Measurements from ENCODE around the gene PRIMPOL.
A peak's percentile ranks its signal among the peaks of the same experiment; 100 is the strongest.

The PRIMPOL gene

GRCh38 chr4:184680698-184681097 lies 31.2 kb downstream of the PRIMPOL start:
- DNase-seq (ENCODE audit: low read depth) = no peak
- H3K4me3 ChIP-seq (ENCODE audit: low read depth, low read length) = no peak overlapping the region
- in situ Hi-C loops (cut with HindIII; ENCODE audit: low sequenced_read_pairs) = no loop called here
- TF ChIP-seq CTCF (IDR thresholded peaks at IDR 0.05; ENCODE audit: low read depth, low read length, missing control alignments) = no peak

- DNase-seq (ENCODE audit: low read depth) = no peak
- no peak overlapping the region for H3K4me3 ChIP-seq (ENCODE audit: low read depth, low read length)
- in situ Hi-C loops (cut with HindIII; ENCODE audit: low sequenced_read_pairs) = no loop called here
- no peak for TF ChIP-seq CTCF (IDR thresholded peaks at IDR 0.05; ENCODE audit: low read depth, low read length, missing control alignments)
Observed at GRCh38 chr4:184681916-184682315, 32.4 kb downstream of the PRIMPOL start.

- no peak for DNase-seq (ENCODE audit: low read depth)
- in situ Hi-C loops (cut with HindIII; ENCODE audit: low sequenced_read_pairs) = no loop called here
- H3K4me3 ChIP-seq (ENCODE audit: low read depth, low read length) = no peak overlapping the region
- TF ChIP-seq CTCF (IDR thresholded peaks at IDR 0.05; ENCODE audit: low read depth, low read length, missing control alignments) = no peak
Observed at GRCh38 chr4:184684491-184685189, 35.1 kb downstream of the PRIMPOL start.

GRCh38 chr4:184688005-184688404 lies 38.5 kb downstream of the PRIMPOL start:
- no peak overlapping the region for H3K4me3 ChIP-seq (ENCODE audit: low read depth, low read length)
- TF ChIP-seq CTCF (IDR thresholded peaks at IDR 0.05; ENCODE audit: low read depth, low read length, missing control alignments) = no peak
- in situ Hi-C loops (cut with HindIII; ENCODE audit: low sequenced_read_pairs) = no loop called here
- DNase-seq (ENCODE audit: low read depth) = no peak

- peak; percentile 82 for DNase-seq (ENCODE audit: low read depth)
- no peak overlapping the region for H3K4me3 ChIP-seq (ENCODE audit: low read depth, low read length)
- in situ Hi-C loops (cut with HindIII; ENCODE audit: low sequenced_read_pairs) = no loop called here
- TF ChIP-seq CTCF (IDR thresholded peaks at IDR 0.05; ENCODE audit: low read depth, low read length, missing control alignments) = no peak
Observed at GRCh38 chr4:184688447-184688846, 38.9 kb downstream of the PRIMPOL start.

- no peak for TF ChIP-seq CTCF (IDR thresholded peaks at IDR 0.05; ENCODE audit: low read depth, low read length, missing control alignments)
- in situ Hi-C loops (cut with HindIII; ENCODE audit: low sequenced_read_pairs) = no loop called here
- no peak overlapping the region for H3K4me3 ChIP-seq (ENCODE audit: low read depth, low read length)
- no peak for DNase-seq (ENCODE audit: low read depth)
Observed at GRCh38 chr4:184689681-184690080, 40.1 kb downstream of the PRIMPOL start.

Data from astrocyte of the cerebellum (primary cell).